Fibroblast of pulmonary artery (primary cell): Measurements from ENCODE around the gene PLEKHG3.

Source experiments
- DNase-seq: peaks from one replicate; pipeline ENCODE4 v3.0.0-alpha.2; 2010; ENCODE audit warnings: low read depth
- H3K4me3 ChIP-seq: replicated peaks from 2 replicates; pipeline ENCODE4 v1.5.1; 2011; ENCODE audit warnings: low read depth, mild to moderate bottlenecking, control low read depth, low read length, moderate library complexity
- TF ChIP-seq, protein P1 (sequence below): IDR thresholded peaks from 2 replicates; pipeline ENCODE4 v1.5.1; 2011; ENCODE audit warnings: mild to moderate bottlenecking, control low read depth, low read length, inconsistent platforms; ENCODE audit errors: missing control alignments

Gene PLEKHG3

GRCh38 chr14:64732536-64733120 is 28.4 kb downstream of the PLEKHG3 start:
- TF ChIP-seq, protein P1, sequence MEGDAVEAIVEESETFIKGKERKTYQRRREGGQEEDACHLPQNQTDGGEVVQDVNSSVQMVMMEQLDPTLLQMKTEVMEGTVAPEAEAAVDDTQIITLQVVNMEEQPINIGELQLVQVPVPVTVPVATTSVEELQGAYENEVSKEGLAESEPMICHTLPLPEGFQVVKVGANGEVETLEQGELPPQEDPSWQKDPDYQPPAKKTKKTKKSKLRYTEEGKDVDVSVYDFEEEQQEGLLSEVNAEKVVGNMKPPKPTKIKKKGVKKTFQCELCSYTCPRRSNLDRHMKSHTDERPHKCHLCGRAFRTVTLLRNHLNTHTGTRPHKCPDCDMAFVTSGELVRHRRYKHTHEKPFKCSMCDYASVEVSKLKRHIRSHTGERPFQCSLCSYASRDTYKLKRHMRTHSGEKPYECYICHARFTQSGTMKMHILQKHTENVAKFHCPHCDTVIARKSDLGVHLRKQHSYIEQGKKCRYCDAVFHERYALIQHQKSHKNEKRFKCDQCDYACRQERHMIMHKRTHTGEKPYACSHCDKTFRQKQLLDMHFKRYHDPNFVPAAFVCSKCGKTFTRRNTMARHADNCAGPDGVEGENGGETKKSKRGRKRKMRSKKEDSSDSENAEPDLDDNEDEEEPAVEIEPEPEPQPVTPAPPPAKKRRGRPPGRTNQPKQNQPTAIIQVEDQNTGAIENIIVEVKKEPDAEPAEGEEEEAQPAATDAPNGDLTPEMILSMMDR: no peak
- no peak for DNase-seq

GRCh38 chr14:64733321-64733720 is 29.1 kb downstream of the PLEKHG3 start:
- H3K4me3 ChIP-seq: no peak overlapping the region
- DNase-seq: no peak
- TF ChIP-seq, protein P1: no peak

More at GRCh38 chr14:64732536-64733120, 28.4 kb downstream of the PLEKHG3 start:
- no peak overlapping the region for H3K4me3 ChIP-seq

DNA sequence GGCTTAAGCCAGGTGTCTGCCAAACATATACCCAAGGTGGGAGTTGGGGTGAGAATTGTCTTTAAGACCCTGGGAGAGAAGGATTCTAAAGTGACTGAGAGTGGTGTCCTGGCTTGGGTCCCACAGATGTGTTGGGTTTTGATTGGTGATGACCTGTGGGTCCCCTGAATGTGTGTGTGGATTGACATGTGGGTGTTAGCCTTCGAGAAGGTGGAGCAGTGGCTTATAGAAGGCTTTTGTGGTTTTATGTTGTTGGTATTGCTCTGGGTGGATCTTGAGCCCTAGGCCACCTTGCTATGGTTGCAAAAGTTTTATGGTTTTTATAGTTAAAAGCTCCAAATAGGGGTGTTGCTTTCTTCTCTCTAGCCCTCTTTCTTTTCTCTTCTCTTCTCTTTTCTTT is 29.7 kb downstream of the PLEKHG3 start:
- DNase-seq: no peak
- TF ChIP-seq, protein P1: no peak
- no peak overlapping the region for H3K4me3 ChIP-seq

GRCh38 chr14:64734990-64735389 is 30.8 kb downstream of the PLEKHG3 start:
- DNase-seq: no peak
- TF ChIP-seq, protein P1: no peak
- no peak overlapping the region for H3K4me3 ChIP-seq

DNA sequence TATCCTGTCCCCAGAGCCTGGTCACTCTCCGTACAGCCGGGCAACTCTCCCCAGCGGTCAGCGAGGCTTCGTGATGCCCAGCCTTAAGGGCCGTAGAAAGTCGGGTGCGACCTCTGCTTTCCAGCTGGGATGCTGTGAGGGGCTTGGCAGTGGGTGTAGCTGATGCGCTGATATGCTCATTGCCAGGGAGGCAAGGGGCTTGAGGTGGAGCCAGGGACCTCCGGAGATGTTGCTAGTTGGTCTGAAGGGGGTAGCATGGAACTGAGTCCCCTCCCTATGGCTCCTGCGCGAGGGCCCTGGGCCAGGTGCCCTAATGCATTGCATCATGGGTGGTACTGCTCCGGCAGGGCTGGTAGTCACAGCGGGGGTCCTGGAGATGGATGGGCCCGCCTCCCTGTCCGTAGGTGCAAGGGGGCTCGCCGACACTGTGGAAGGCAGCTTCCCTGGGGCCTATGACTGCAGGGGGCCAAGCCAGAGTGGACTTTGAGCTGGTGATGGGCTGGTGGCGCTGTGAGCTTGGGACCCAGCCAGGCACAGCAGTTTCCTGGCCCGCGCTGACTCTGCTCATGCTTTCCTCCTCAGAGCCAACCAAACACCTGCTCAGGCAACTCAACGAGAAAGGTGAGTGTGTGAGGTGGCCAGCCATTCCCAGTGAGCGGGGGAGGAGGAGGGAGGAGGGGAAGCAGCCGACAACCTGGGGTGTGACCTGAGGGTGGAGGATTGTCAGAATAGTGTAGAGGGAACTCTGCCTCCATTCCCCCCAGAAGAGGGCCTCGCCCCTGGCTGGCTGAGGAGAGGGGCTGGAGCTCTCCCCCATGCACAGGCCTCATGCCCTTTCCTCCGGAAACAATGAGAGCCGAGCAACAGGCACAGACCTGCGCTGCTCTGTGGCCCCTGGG is 32.3 kb downstream of the PLEKHG3 start:
- H3K4me3 ChIP-seq: no peak overlapping the region
- DNase-seq: no peak
- TF ChIP-seq, protein P1: no peak

- no peak for DNase-seq
- TF ChIP-seq, protein P1: no peak
- no peak overlapping the region for H3K4me3 ChIP-seq
Observed at GRCh38 chr14:64737391-64738280, 33.4 kb downstream of the PLEKHG3 start.
